Measurements from ENCODE around the gene HIVEP3. TPM values are rescaled to one million over a fixed set of nuclear protein-coding genes. Genes with fewer than 3 reads are reported as not detected.

The HIVEP3 gene
- total and polyA plus RNA-seq, 2 of the 13 experiments (the other 11 are each of a cell fraction or from before 2014, with no cell fraction given) = 0.05 TPM; not detected in 1

DNA sequence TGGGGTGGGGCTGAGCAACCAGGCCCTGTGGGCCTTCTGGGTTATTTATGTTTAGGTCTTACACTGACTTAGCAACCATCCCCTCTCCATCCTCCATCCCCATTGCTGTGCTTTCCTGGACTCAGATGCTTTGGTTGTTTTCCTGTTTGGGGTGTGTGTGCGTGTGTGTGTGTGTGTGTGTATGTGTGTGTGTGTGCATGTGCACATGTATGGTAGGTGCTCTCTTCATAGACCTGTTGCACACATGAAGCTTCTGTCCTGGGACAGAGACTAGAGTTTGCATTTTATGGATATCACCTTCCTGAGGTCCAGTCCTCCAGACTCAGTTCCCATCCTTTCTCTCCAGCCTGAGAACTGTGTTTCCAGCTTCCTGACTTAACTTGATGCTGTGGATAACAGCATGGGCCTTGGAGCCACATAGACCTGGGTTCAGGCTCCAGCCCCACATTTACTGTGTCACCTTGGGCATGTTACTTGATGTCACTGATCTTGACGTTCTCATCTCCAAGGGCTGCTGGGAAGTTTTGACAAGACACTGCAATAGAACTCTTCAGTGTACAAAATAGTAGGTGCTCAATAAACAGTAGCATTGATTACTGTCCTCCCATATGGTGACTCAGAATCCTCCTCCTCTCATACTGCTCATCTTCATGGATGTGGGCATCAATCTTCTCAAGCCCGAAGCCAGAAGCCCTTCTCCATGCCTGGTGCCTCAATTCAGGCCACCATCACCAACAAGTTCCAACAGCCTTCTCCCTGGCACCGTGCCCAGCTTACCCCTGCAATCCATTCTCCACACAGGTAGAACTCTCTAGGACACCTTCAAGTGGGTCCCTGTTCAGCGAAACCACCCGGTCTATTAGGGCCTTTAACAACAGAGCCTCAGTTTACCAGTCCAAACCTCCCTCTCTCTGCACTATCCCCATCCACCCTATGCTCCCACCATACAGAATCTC is 252.5 kb downstream of the HIVEP3 start:
- BruUV-seq (replicated peaks) = no TSS peak
- Histone ChIP-seq H3K9me3 (ENCODE audit: low read length) (no peaks in the 10 kb centered on the region), H3K27ac (ENCODE audit: extremely low read length, insufficient read depth, low read length) (no peak overlapping the region), H3K4me3 (replicated peaks in 1 of 3; ENCODE audit: insufficient read depth in 1 of 3, low read depth in 2 of 3, low read length in 3 of 3) (no peak overlapping the region), H3K79me2 (ENCODE audit: insufficient read depth, low read length) (no peaks in the 10 kb centered on the region), H2AFZ (ENCODE audit: low read length) (no peak overlapping the region), H3K4me2 (ENCODE audit: low read depth, low read length) (no peak overlapping the region), H3K4me1 (ENCODE audit: insufficient read depth, low read length) (no peaks in the 10 kb centered on the region), H3K27me3 (ENCODE audit: control insufficient read depth in 1 of 2, insufficient read depth in 2 of 2, low read length in 2 of 2) (peaks cover 3 to 14% of the 10 kb centered on the region in 2 experiments; a peak in 2 of 5 replicates), H3K36me3 (replicated peaks in 1 of 2; ENCODE audit: control insufficient read depth in 1 of 2, insufficient read depth in 2 of 2, low read length in 2 of 2) (no peaks in the 10 kb centered on the region), H4K20me1 (ENCODE audit: insufficient read depth, low read length) (no peaks in the 10 kb centered on the region), H3K9ac (ENCODE audit: insufficient read depth, low read depth, low read length) (no peak overlapping the region)
- CTCF ChIA-PET (ENCODE audit: low intra/inter-chr PET ratio, low total read pairs) = no interaction called here
- WGBS (ENCODE audit: low lambda C conversion rate) = 3% methylated on average over 6 of the region's 6 CpGs
- no peak for DNase-seq (ENCODE audit: low spot score)
- ATAC-seq = no peak
- intact Hi-C loops (cut with micrococcal nuclease; ENCODE audit: unreplicated experiment) = no loop called here
- in situ Hi-C loops (cut with HindIII; ENCODE audit: extremely low pct_ligation_motif_present, low pct_unique_long_range_greater_than_20kb) = no loop called here
- POLR2A ChIA-PET = no interaction called here
- FAIRE-seq = no peak
- TF ChIP-seq, protein P1, sequence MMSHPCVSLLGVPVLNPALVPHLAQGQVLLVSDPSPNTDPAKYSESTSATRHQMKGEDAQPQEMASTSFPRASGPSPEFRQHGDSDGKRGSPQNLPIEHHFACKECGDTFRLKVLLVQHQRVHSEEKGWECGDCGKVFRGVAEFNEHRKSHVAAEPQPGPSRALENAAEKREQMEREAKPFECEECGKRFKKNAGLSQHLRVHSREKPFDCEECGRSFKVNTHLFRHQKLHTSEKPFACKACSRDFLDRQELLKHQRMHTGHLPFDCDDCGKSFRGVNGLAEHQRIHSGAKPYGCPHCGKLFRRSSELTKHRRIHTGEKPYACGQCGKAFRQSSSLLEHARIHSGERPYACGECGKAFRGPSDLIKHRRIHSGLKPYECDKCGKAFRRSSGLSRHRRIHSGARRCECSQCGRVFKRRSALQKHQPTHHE (CRISPR knock-in tag; IDR thresholded peaks at IDR 0.05; ENCODE audit: borderline replicate concordance) = no peak
- no peak for TF ChIP-seq SRF (IDR thresholded peaks at IDR 0.05; ENCODE audit: low read depth, low read length)
- TF ChIP-seq DZIP1 (CRISPR knock-in tag; IDR thresholded peaks at IDR 0.05) = no peak
- TF ChIP-seq, protein P2, sequence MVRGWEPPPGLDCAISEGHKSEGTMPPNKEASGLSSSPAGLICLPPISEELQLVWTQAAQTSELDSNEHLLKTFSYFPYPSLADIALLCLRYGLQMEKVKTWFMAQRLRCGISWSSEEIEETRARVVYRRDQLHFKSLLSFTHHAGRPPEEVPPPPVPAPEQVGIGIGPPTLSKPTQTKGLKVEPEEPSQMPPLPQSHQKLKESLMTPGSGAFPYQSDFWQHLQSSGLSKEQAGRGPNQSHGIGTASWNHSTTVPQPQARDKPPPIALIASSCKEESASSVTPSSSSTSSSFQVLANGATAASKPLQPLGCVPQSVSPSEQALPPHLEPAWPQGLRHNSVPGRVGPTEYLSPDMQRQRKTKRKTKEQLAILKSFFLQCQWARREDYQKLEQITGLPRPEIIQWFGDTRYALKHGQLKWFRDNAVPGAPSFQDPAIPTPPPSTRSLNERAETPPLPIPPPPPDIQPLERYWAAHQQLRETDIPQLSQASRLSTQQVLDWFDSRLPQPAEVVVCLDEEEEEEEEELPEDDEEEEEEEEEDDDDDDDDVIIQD (CRISPR knock-in tag; IDR thresholded peaks at IDR 0.05; ENCODE audit: low read depth) = no peak
- no peak for TF ChIP-seq POLR2A (IDR thresholded peaks at IDR 0.05; ENCODE audit: insufficient read depth in 1 of 2, low read depth in 2 of 2, low read length in 2 of 2)
- TF ChIP-seq MTF2 (CRISPR knock-in tag; IDR thresholded peaks at IDR 0.05; ENCODE audit: borderline replicate concordance) = no peak
- TF ChIP-seq ZNF724P (CRISPR knock-in tag; IDR thresholded peaks at IDR 0.05; ENCODE audit: borderline replicate concordance) = no peak
- TF ChIP-seq, protein P3, sequence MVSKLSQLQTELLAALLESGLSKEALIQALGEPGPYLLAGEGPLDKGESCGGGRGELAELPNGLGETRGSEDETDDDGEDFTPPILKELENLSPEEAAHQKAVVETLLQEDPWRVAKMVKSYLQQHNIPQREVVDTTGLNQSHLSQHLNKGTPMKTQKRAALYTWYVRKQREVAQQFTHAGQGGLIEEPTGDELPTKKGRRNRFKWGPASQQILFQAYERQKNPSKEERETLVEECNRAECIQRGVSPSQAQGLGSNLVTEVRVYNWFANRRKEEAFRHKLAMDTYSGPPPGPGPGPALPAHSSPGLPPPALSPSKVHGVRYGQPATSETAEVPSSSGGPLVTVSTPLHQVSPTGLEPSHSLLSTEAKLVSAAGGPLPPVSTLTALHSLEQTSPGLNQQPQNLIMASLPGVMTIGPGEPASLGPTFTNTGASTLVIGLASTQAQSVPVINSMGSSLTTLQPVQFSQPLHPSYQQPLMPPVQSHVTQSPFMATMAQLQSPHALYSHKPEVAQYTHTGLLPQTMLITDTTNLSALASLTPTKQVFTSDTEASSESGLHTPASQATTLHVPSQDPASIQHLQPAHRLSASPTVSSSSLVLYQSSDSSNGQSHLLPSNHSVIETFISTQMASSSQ (IDR thresholded peaks at IDR 0.05; ENCODE audit: low read depth) = no peak
- TF ChIP-seq, protein P3 (CRISPR knock-in tag; IDR thresholded peaks at IDR 0.05; ENCODE audit: borderline replicate concordance) = no peak
- no peak for TF ChIP-seq NCOA5 (CRISPR knock-in tag; IDR thresholded peaks at IDR 0.05)
- TF ChIP-seq ZNF446 (CRISPR knock-in tag; IDR thresholded peaks at IDR 0.05) = no peak
- TF ChIP-seq MED13 (CRISPR knock-in tag; IDR thresholded peaks at IDR 0.05) = no peak
- no peak for TF ChIP-seq MED8 (CRISPR knock-in tag; IDR thresholded peaks at IDR 0.05; ENCODE audit: insufficient replicate concordance)

Measured in HepG2 (cell line).